HG03025 (cell line): ENCODE data around the gene PDE6B.
"Not testable (repeated sequence)": the region's sequence is repeated elsewhere in the genome, so short reads cannot be mapped to it uniquely, and the experiment has no call there.

Source experiments
- ATAC-seq: cut with Tn5 transposase; IDR thresholded peaks from one replicate; pipeline ENCODE4 v1.9.1; 2021; ENCODE audit warnings: mild to moderate bottlenecking, moderate library complexity; ENCODE audit not compliant: unreplicated experiment, low FRiP score

PDE6B gene

DNA sequence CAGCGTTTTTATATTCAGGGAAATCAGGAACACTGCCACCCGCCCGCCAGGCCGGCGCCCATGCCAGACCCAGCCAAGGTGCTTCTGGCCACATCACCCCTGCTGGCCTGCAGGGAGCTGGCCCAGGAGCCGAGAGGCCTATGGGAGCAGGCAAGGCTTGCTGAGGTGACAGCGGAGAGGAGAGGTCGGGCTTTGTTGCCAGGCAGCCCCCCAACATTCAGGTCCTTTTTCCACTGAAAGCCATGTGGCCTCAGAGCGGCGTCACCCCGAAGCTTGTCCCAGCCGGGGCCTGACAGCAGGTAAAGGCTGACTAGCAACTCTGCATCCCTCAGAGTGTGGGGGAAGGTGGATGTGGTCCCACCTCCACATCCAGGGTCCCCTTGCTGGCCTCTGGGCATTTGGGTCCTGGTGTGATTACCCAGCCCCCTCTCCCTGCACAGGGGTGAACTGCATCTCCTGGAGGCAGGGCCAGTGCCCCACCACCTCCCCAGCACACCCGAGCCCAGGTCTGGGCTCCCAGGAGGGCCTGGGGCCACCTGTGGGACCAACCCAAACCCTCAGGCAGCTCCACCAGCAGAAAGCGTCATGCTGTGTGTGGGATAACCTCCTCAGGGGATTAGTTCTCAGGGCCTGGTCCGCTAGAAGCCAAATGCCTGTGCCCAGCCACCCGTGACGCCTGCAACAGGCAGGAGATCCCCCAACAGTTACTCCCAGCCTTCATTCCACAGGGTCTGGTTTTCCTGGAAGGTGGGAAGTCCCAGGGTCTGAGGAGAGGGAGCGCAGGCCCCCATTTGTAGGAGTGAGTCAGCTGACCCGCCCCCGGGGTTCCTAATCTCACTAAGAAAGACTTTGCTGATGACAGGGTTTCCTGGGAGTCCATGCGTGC lies at the start of gene PDE6B:
Gene PDE6B (plus strand): TSS at position 869 of the 886 bp plus-strand sequence. CDS start 54 bp downstream, outside the sequence.
- ATAC-seq, result no peak

- no peak for ATAC-seq
These were observed 49.0 kb upstream of the PDE6B start, which contains the start of gene TMEM271 for GRCh38 chr4:576245-576821. TMEM271 (minus strand) TSS chr4:576295; CDS start chr4:576062, 233 bp downstream.

GRCh38 chr4:576991-577498 lies 48.3 kb upstream of the PDE6B start:
- no peak for ATAC-seq

DNA sequence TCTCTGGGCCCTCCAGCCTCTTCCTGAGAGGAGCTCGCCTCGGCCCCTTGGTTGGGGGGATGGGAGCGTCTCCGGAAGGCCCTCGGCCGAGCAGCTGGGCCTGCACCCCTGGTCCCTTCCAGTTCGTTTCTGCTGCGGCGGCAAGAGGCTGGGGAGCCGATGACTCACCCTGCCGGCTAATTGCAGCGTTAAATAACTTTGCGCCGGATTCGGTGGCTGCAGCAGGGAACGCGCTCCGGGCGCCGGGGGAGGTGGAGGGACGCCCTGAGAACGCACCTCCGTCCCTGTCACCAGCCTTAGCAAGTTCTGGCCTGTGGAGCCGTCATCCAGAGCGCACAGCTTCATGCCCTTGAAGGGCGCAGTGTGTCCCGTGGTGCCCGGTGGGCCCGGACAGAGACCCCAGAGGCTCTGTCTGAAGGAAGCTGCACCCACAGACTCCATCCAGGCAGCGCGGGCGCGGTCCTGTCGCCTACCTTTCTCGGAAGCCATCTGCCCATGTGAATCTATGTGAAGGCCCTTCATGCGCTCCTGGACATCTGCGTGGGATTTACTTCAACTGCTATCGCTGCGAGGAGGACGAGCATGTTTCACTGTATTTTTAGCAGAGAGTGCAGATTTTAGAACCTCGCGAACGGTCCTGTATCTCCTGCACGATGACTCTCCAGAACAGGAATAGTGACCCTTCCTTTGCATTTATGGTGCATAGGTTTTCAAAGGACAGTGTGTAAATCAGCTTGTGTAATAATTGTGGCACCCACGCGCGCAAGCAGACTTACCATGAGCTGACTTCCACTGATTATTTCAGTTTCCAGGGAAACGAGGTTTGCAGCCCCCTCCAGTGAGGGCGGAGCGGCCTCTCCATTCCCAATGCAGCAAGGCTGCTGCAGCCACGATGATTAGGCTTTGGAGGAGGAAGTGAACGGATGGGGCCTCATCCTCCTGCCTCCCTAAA lies 47.6 kb upstream of the PDE6B start:
- ATAC-seq, result no peak

GRCh38 chr4:578451-579443 lies 46.6 kb upstream of the PDE6B start:
- ATAC-seq, result no peak

DNA sequence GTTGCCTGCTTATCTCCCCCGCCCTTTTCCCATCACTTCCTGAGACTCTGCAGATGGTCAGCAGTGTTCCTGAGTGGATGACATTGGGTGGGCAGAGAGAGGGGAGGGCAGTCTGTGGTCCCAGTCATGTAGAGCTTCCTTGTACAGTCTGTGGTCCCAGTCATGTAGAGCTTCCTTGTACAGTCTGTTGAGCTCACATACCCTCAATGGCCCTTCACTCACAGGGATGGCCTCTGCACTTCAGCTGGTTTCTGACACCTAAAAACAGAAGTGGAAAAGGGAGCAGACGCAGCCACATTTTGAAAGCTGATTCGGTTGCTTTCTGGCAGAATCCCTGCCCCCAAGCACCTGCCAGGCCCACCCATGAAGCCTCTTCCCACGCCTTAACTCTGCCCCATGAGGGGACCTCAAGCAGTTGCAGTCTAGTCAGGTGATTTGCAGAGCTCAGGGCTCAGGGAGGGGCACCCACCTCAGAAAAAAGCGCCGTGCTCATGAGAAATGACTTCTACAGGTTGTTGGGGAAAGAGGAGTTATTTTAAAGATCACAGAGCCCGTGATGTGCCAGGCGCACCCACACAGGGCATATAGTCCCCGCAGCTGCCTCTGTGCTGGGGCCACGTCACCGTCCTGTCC lies 45.7 kb upstream of the PDE6B start:
- ATAC-seq, result no peak

DNA sequence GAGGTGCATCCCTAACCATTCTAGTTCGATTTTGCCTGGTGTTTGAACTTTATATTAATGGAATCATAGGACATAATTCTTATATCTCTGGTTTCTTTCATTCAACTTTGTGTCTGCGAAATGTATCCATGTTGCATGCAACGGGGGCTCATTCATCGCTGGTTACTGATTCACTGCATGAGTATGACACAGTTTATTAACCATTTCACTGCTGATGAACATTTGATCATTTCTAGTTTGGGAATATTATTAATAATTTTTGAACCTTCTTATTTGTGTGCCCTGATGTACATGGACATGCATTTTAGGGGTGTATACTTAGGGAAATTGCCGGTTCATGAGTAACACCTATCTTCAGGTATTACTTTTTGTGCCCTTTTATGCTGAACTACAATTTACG lies 44.2 kb upstream of the PDE6B start:
- no peak for ATAC-seq

DNA sequence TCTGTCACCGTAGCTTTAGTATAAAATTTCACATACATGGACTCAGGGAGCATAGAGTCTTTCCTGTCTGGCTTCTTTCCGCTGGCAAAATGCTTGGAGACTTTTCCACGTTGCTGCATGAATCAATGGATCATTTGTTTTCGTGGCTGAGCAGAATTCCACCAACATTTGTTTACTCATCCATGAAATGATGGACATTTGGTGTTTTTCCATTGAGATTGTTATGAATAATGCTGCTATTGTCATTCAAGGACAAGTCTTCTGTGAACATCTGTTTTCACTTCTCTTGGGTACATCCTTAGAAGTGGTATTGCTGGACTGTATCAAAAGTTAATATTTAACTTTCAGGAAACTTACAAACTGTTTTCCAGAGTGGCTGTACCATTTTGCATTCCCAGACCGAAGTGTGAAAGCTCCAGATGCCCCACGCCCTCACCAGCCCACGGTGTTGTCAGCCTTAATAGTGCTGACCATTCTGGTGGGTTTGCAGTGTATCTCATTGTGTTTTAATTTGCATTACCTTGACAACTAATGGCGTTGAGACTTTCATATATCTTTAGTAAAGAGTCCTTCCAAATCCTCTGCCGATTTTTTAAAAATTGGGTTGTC lies 43.5 kb upstream of the PDE6B start:
- ATAC-seq, result no peak

GRCh38 chr4:583820-584219 lies 41.6 kb upstream of the PDE6B start:
- no peak for ATAC-seq

GRCh38 chr4:587671-588350 lies 37.6 kb upstream of the PDE6B start:
- no peak for ATAC-seq

DNA sequence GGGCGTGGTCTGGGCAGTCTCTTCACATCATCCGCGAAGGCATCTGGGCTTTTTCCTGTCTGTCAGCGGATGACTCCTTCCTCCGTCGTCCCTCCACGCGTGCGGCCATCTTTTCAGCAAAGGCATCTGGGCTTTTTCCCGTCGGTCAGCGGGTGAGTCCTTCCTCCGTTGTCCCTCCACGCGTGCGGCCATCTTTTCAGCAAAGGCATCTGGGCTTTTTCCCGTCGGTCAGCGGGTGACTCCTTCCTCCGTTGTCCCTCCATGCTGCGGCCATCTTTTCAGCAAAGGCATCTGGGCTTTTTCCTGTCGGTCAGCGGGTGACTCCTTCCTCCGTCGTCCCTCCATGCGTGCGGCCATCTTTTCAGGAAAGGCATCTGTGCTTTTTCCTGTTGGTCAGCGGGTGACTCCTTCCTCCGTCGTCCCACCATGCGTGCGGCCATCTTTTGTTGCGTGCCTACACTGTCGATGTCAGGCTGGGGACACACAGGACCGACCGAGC lies 37.0 kb upstream of the PDE6B start:
- ATAC-seq, result no peak

- ATAC-seq, result no peak
These were observed 36.0 kb upstream of the PDE6B start for GRCh38 chr4:589219-589963.

DNA sequence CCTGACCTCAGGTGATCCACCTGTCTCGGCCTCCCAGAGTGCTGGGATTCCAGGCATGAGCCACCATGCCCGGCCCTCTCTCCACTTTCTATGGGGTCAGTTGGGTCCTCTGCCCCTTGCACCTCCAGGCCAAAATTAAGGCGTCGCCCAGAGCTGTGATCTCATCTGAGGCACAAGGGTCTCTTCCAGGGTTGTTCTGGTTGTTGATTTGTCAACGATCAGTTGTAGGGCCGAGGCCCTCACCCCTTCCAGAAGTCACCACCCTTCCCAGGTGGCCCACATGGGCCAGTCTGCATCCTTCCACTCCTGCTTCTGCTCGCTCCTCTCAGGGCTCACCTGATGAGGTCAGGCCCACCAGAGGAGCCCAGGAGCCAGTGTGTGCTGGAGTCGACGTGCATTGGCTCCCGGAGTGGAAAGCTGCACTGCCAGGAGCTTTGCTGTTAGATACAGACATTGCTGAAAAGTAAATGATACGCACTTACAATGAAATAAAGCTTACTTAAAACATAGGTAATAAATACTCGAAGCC lies 35.0 kb upstream of the PDE6B start:
- ATAC-seq, result no peak

GRCh38 chr4:592178-592577 lies 33.2 kb upstream of the PDE6B start:
- not testable (repeated sequence) for ATAC-seq

- ATAC-seq, result no peak
These were observed 32.4 kb upstream of the PDE6B start for GRCh38 chr4:592825-593520.

- no peak for ATAC-seq
These were observed 26.4 kb upstream of the PDE6B start for GRCh38 chr4:598925-599324.
